ENCODE results near the gene APBB1. TPM values are rescaled to one million over a fixed set of nuclear protein-coding genes. Genes with fewer than 3 reads are reported as not detected.

The APBB1 gene
- total RNA-seq, 1 experiment from 2014 or later: 0.90 TPM

GRCh38 chr11:6433998-6434660 lies 15.2 kb upstream of the APBB1 start:
- no peak overlapping the region for H3K4me2 ChIP-seq

GRCh38 chr11:6431861-6432260 lies 13.0 kb upstream of the APBB1 start:
- Histone ChIP-seq H4K20me1 (ENCODE audit: insufficient read depth) (no peaks in the 10 kb centered on the region), H3K36me3 (ENCODE audit: low read depth) (no peaks in the 10 kb centered on the region), H3K9me3 (ENCODE audit: insufficient read depth, low read depth) (no peaks in the 10 kb centered on the region), H3K27me3 (ENCODE audit: insufficient read depth, low read depth) (no peaks in the 10 kb centered on the region), H2AFZ (no peak overlapping the region), H3K27ac (no peak overlapping the region), H3F3A (ENCODE audit: insufficient read depth, low read depth) (no peaks in the 10 kb centered on the region), H3K4me3 (no peak overlapping the region), H3K4me1 (replicated peaks; ENCODE audit: insufficient read depth) (0 out of 2 replicates have a peak, but pooled peaks cover 3% of the 10 kb centered on the region), H3K79me2 (ENCODE audit: low read depth) (no peaks in the 10 kb centered on the region), H3K9me2 (ENCODE audit: insufficient read depth) (no peaks in the 10 kb centered on the region), H3K4me2 (no peak overlapping the region)
- TF ChIP-seq EZH2 (IDR thresholded peaks at IDR 0.05; ENCODE audit: low read depth): no peak
- TF ChIP-seq CTCF (conservative IDR thresholded peaks at IDR 0.05): no peak
- ChIA-PET CTCF (no interaction called here), POLR2A (ENCODE audit: unreplicated experiment) (no interaction called here)
- intact Hi-C loops (cut with micrococcal nuclease; ENCODE audit: unreplicated experiment): loop anchor here (2.0 kb wide), 1 partner anchor 43 kb away; no protein-coding TSS in a partner anchor
- BruUV-seq (replicated peaks): no TSS peak
- DNase-seq: peak; percentile 78 to 83

More at GRCh38 chr11:6433998-6434660, 15.2 kb upstream of the APBB1 start:
- no peak for TF ChIP-seq CTCF (conservative IDR thresholded peaks at IDR 0.05)
- H3K36me3 ChIP-seq (ENCODE audit: low read depth): no peaks in the 10 kb centered on the region
- no peaks in the 10 kb centered on the region for H3K27me3 ChIP-seq (ENCODE audit: insufficient read depth, low read depth)
- H3K4me1 ChIP-seq (replicated peaks; ENCODE audit: insufficient read depth): 0 out of 2 replicates have a peak, but pooled peaks cover 3% of the 10 kb centered on the region
- H3F3A ChIP-seq (ENCODE audit: insufficient read depth, low read depth): no peaks in the 10 kb centered on the region
- no peak for DNase-seq
- no peak overlapping the region for H3K27ac ChIP-seq
- H2AFZ ChIP-seq: no peak overlapping the region
- no TSS peak for BruUV-seq (replicated peaks)
- no peak overlapping the region for H3K4me3 ChIP-seq
- no peaks in the 10 kb centered on the region for H3K79me2 ChIP-seq (ENCODE audit: low read depth)
- H4K20me1 ChIP-seq (ENCODE audit: insufficient read depth): no peaks in the 10 kb centered on the region
- H3K9me3 ChIP-seq (ENCODE audit: insufficient read depth, low read depth): no peaks in the 10 kb centered on the region
- H3K9me2 ChIP-seq (ENCODE audit: insufficient read depth): no peaks in the 10 kb centered on the region
- intact Hi-C loops (cut with micrococcal nuclease; ENCODE audit: unreplicated experiment): loop anchor here (2.0 kb wide), 1 partner anchor 45 kb away; no protein-coding TSS in a partner anchor
- POLR2A ChIA-PET (ENCODE audit: unreplicated experiment): no interaction called here
- CTCF ChIA-PET: no interaction called here

- CTCF ChIA-PET: no interaction called here
- intact Hi-C loops (cut with micrococcal nuclease; ENCODE audit: unreplicated experiment): no loop called here
- TF ChIP-seq EZH2 (IDR thresholded peaks at IDR 0.05; ENCODE audit: low read depth) (no peak), CTCF (conservative IDR thresholded peaks at IDR 0.05) (no peak)
- Histone ChIP-seq H3K79me2 (ENCODE audit: low read depth) (no peaks in the 10 kb centered on the region), H3K9me3 (ENCODE audit: insufficient read depth, low read depth) (no peaks in the 10 kb centered on the region), H3K9me2 (ENCODE audit: insufficient read depth) (no peaks in the 10 kb centered on the region), H4K20me1 (ENCODE audit: insufficient read depth) (no peaks in the 10 kb centered on the region), H3K4me2 (no peak overlapping the region), H2AFZ (no peak overlapping the region), H3F3A (ENCODE audit: insufficient read depth, low read depth) (no peaks in the 10 kb centered on the region), H3K36me3 (ENCODE audit: low read depth) (no peaks in the 10 kb centered on the region), H3K27me3 (ENCODE audit: insufficient read depth, low read depth) (0 out of 2 replicates have a peak, but pooled peaks cover under 1% of the 10 kb centered on the region), H3K27ac (no peak overlapping the region), H3K4me3 (no peak overlapping the region), H3K4me1 (replicated peaks; ENCODE audit: insufficient read depth) (0 out of 2 replicates have a peak, but pooled peaks cover 3% of the 10 kb centered on the region)
- no TSS peak for BruUV-seq (replicated peaks)
- DNase-seq: no peak
- POLR2A ChIA-PET (ENCODE audit: unreplicated experiment): no interaction called here
These were observed 8.6 kb upstream of the APBB1 start for GRCh38 chr11:6427516-6427915.
